Tibial nerve (tissue), 4 donors: Measurements from ENCODE around the gene PSMA6.
A peak's percentile ranks its signal among the peaks of the same experiment; 100 is the strongest.

Experiments used
- EP300 ChIP-seq, 2 donors: sonication (generic); formaldehyde crosslinking; IDR thresholded peaks; one replicate each; pipeline ENCODE4 v1.6.1; 2017; ENCODE audit warnings: antibody characterized with exemption in 2 of 2, mild to moderate bottlenecking in 1 of 2
- TF ChIP-seq, protein P1 (sequence below), 5 experiments: fragments of 200-600 bp in 3 of 5; fragments of 450-650 bp in 2 of 5; sonication (generic) in 3 of 5; IDR thresholded peaks; one replicate each; pipeline ENCODE4 v1.5.1; 2016 to 2019; ENCODE audit warnings: antibody characterized with exemption in 5 of 5, mild to moderate bottlenecking in 3 of 5, moderate library complexity in 2 of 5

DNA sequence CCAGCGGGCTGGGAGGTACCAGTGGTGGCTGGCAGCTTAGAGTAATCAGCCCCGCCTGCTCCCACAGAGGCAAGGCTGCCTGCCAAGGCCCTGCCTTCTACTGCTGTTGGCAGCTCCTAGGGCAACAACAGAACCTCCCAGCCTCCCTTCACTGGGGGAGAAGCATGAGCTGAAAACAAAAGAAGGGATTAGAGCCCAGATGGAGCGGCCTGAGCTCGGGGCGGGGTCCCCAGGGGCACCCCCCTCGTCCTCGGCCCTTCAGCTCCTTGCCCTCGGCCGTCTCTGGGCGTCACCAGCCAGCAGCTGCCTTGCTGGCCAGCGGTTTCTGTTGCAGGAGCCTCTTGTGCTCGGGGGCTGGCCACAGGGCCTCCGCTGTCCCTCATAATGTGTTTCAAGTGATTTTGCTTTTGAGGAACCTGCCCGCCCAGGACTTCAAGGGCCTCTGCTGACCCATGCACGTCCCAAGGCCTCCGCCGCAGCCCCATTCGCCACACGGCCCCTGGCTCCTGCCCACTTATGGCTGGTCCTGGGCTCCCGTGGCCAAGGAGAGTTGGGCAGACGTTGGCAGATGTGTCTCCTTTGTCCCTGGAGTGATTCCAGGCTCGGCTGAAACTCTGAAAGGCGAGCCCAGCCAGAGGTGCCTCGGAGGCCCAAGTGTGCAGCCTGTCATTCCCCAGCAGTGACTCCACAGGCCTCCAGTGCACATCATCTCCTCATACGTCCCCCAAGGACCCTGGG lies 49.7 kb downstream of the PSMA6 start:
- peak; percentile 91 to 99 for TF ChIP-seq EP300 (IDR thresholded peaks at IDR 0.05)
- TF ChIP-seq, protein P1, sequence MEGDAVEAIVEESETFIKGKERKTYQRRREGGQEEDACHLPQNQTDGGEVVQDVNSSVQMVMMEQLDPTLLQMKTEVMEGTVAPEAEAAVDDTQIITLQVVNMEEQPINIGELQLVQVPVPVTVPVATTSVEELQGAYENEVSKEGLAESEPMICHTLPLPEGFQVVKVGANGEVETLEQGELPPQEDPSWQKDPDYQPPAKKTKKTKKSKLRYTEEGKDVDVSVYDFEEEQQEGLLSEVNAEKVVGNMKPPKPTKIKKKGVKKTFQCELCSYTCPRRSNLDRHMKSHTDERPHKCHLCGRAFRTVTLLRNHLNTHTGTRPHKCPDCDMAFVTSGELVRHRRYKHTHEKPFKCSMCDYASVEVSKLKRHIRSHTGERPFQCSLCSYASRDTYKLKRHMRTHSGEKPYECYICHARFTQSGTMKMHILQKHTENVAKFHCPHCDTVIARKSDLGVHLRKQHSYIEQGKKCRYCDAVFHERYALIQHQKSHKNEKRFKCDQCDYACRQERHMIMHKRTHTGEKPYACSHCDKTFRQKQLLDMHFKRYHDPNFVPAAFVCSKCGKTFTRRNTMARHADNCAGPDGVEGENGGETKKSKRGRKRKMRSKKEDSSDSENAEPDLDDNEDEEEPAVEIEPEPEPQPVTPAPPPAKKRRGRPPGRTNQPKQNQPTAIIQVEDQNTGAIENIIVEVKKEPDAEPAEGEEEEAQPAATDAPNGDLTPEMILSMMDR (IDR thresholded peaks at IDR 0.05): peak in 1 of 5 experiments; percentile 28
